K562 (cell line): ENCODE data around the gene C11orf86. TPM values are rescaled to one million over a fixed set of nuclear protein-coding genes. Genes with fewer than 3 reads are reported as not detected.

Source experiments
- ARID2 ChIP-seq: fragments of 450-650 bp; IDR thresholded peaks from 2 replicates; pipeline ENCODE4 v1.6.1; 2017; ENCODE audit warnings: antibody characterized with exemption, mild to moderate bottlenecking
- BHLHE40 ChIP-seq: IDR thresholded peaks from 2 replicates; pipeline ENCODE4 v1.6.1; 2011; ENCODE audit warnings: low read length, improper control_type of control experiment
- CREBBP ChIP-seq: IDR thresholded peaks from one replicate; pipeline ENCODE4 v1.6.1; 2012; ENCODE audit warnings: low read depth, mild to moderate bottlenecking, control low read depth, inconsistent platforms, low read length
- E2F3 ChIP-seq: fragments of 250-450 bp; sonication (Bioruptor Pico); IDR thresholded peaks from 2 replicates; pipeline ENCODE4 v1.4.0; 2020; ENCODE audit warnings: mild to moderate bottlenecking
- ELF2 ChIP-seq: fragments of 250-450 bp; sonication (Bioruptor Pico); IDR thresholded peaks from 2 replicates; pipeline ENCODE4 v1.5.0; 2021; ENCODE audit warnings: mild to moderate bottlenecking
- HNRNPUL1 ChIP-seq: fragments of 200-400 bp; formaldehyde crosslinking; IDR thresholded peaks from 2 replicates; pipeline ENCODE4 v1.6.1; 2017; ENCODE audit warnings: low read length
- KAT8 ChIP-seq: fragments of 450-650 bp; IDR thresholded peaks from 2 replicates; pipeline ENCODE4 v1.6.1; 2016; ENCODE audit warnings: low read depth, mild to moderate bottlenecking
- KLF1 ChIP-seq: fragments of 450-650 bp; IDR thresholded peaks from 2 replicates; pipeline ENCODE4 v1.6.1; 2016; ENCODE audit warnings: missing genetic modification characterization, missing compliant biosample characterization
- MBD2 ChIP-seq: sonication (generic); IDR thresholded peaks from 2 replicates; pipeline ENCODE4 v1.6.1; 2016; ENCODE audit warnings: low read depth, borderline replicate concordance
- MITF ChIP-seq: IDR thresholded peaks from 2 replicates; pipeline ENCODE4 v1.6.1; 2014; ENCODE audit warnings: antibody characterized with exemption
- SETDB1 ChIP-seq: IDR thresholded peaks from one replicate; pipeline ENCODE4 v1.6.1; 2012; ENCODE audit warnings: low read length, control low read depth, inconsistent platforms
- SRSF7 ChIP-seq: fragments of 200-400 bp; formaldehyde crosslinking; optimal IDR thresholded peaks from 2 replicates; pipeline ENCODE3; 2017; ENCODE audit warnings: mild to moderate bottlenecking, low read depth, low read length
- TCFL5 ChIP-seq: fragments of 250-450 bp; sonication (Bioruptor Pico); conservative IDR thresholded peaks from 2 replicates; pipeline ENCODE4 v1.6.1; 2021; ENCODE audit warnings: mild to moderate bottlenecking, moderate library complexity, matching md5 sums
- XRCC4 ChIP-seq: IDR thresholded peaks from one replicate; pipeline ENCODE4 v1.6.1; 2011; ENCODE audit not compliant: insufficient read depth, insufficient read length; ENCODE audit errors: extremely low read depth
- ZBTB17 ChIP-seq: fragments of 450-650 bp; formaldehyde crosslinking; IDR thresholded peaks from 2 replicates; pipeline ENCODE4 v1.4.0; 2020; ENCODE audit warnings: mild to moderate bottlenecking
- ZNF764 ChIP-seq: fragments of 250-450 bp; sonication (Bioruptor Pico); IDR thresholded peaks from 2 replicates; pipeline ENCODE4 v1.4.0; 2020; ENCODE audit warnings: low read depth, mild to moderate bottlenecking, moderate library complexity
- polyA plus RNA-seq, 8 experiments: library from polyadenylated mRNA; depleted of rRNA in 4 of 8; stranded (reverse) in 5 of 8; unstranded in 3 of 8; fragments of >200 nt; fragmentation: Nextera tagmentation in 2 of 8; fragmentation: Illumina TruSeq in 1 of 8; extraction: Ambion mirVana in 2 of 8; extraction: Trizol in 1 of 8; gene quantifications; 2 replicates each; pipeline versions ENCODE4 v1.2.1 to v1.2.3, GENCODE V29; 2011 to 2014; ENCODE audit warnings: inconsistent platforms in 1 of 8, missing spikeins in 1 of 8
- total RNA-seq, 7 experiments: library from RNA; depleted of rRNA in 6 of 7; stranded (reverse); fragments of >200 nt in 6 of 7; fragmentation: Illumina TruSeq in 2 of 7; extraction: Trizol in 2 of 7; gene quantifications; 2 replicates each; pipeline versions ENCODE4 v1.2.1 to v1.2.3, GENCODE V29; 2011 to 2021; ENCODE audit warnings: low replicate concordance in 1 of 7
- TF ChIP-seq, protein P1 (sequence below): fragments of 450-650 bp; IDR thresholded peaks from 2 replicates; pipeline ENCODE4 v1.6.1; 2018; ENCODE audit warnings: mild to moderate bottlenecking, low read depth; ENCODE audit not compliant: partially characterized antibody
- TF ChIP-seq, protein P2 (sequence below): fragments of 250-450 bp; sonication (Bioruptor Pico); IDR thresholded peaks from 2 replicates; pipeline ENCODE4 v1.8.0; 2022; ENCODE audit warnings: inconsistent platforms, mild to moderate bottlenecking, moderate library complexity, borderline replicate concordance
- TF ChIP-seq, protein P3 (sequence below): fragments of 250-450 bp; sonication (Bioruptor Pico); IDR thresholded peaks from 2 replicates; pipeline ENCODE4 v1.5.0; 2021; ENCODE audit warnings: mild to moderate bottlenecking, moderate library complexity
- TF ChIP-seq, protein P4 (sequence below): fragments of 250-450 bp; sonication (Bioruptor Pico); IDR thresholded peaks from 2 replicates; pipeline ENCODE4 v1.5.0; 2020; ENCODE audit warnings: mild to moderate bottlenecking, borderline replicate concordance

The C11orf86 gene
- total and polyA plus RNA-seq, 9 of the 15 experiments (the other 6 are each of a cell fraction or from before 2014, with no cell fraction given) = not detected

GRCh38 chr11:66981976-66982578 lies 7.0 kb downstream of the C11orf86 start (continued):
- no peak for TF ChIP-seq ZBTB17 (CRISPR knock-in tag)
- TF ChIP-seq KLF1 (tag) = peak; percentile 75; the same call in 1 of the 2 replicates
- no peak for TF ChIP-seq TCFL5 (CRISPR knock-in tag)
- no peak for TF ChIP-seq ZNF764
- TF ChIP-seq MITF = no peak
- TF ChIP-seq HNRNPUL1 = no peak
- TF ChIP-seq, protein P1, sequence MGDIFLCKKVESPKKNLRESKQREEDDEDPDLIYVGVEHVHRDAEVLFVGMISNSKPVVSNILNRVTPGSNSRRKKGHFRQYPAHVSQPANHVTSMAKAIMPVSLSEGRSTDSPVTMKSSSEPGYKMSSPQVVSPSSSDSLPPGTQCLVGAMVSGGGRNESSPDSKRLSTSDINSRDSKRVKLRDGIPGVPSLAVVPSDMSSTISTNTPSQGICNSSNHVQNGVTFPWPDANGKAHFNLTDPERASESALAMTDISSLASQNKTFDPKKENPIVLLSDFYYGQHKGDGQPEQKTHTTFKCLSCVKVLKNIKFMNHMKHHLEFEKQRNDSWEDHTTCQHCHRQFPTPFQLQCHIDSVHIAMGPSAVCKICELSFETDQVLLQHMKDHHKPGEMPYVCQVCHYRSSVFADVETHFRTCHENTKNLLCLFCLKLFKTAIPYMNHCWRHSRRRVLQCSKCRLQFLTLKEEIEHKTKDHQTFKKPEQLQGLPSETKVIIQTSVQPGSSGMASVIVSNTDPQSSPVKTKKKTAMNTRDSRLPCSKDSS = no peak
- TF ChIP-seq, protein P2, sequence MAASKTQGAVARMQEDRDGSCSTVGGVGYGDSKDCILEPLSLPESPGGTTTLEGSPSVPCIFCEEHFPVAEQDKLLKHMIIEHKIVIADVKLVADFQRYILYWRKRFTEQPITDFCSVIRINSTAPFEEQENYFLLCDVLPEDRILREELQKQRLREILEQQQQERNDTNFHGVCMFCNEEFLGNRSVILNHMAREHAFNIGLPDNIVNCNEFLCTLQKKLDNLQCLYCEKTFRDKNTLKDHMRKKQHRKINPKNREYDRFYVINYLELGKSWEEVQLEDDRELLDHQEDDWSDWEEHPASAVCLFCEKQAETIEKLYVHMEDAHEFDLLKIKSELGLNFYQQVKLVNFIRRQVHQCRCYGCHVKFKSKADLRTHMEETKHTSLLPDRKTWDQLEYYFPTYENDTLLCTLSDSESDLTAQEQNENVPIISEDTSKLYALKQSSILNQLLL (CRISPR knock-in tag) = no peak
- peak; percentile 27; the same call in 1 of the 2 replicates for TF ChIP-seq BHLHE40
- TF ChIP-seq, protein P3, sequence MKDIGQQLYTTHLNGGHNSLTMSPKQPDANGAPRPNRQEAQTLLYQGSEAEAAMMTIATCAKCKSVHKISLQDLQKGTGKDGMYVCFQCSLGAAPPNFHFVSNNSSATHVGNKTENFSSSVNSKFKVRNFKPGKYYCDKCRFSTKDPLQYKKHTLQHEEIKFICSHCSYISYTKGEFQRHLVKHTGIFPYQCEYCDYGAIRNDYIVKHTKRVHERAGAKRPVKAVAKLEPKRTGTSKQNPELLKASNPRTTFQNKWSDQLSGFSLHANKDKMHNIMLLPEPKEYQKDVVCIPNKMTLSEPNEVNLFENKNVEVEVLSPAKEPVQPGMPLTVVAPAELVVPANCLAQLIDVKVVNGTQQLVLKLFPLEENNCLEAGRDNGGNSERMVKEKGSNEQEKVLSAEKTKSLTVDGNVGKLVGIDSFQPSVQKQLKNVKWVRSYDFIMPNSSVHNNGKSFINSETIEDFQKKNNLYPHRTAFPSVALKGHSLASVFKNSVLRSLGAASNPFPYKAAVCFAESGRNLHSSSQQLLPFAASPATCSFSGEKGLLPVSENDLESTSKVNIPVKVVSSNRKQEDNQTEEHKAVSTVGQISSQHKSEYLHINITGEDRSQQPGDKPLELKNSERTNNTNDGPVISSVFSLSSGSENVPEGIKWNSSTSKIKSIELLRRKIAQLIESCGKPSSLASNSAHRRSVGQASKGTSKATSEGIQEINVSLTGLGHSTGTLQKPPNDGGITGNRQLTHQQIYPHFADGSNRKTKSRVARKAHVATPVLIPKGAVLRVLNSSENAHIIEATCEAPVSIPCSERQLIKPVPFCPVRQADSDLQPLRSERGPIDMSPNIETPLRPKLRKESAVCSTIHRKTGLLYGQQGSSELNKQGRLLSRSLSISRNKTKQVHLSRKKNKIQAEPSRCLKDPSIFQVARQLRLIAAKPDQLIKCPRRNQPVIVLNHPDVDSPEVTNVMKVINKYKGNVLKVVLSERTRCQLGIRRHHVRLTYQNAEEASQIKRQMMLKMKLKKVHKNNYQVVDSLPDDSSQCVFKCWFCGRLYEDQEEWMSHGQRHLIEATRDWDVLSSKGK (CRISPR knock-in tag) = no peak
- no peak for TF ChIP-seq ELF2 (CRISPR knock-in tag)
- no peak for TF ChIP-seq ARID2
- no peak for TF ChIP-seq CREBBP
- no peak for TF ChIP-seq E2F3 (CRISPR knock-in tag)
- no peak for TF ChIP-seq SRSF7
- TF ChIP-seq SETDB1 = no peak
- TF ChIP-seq, protein P4, sequence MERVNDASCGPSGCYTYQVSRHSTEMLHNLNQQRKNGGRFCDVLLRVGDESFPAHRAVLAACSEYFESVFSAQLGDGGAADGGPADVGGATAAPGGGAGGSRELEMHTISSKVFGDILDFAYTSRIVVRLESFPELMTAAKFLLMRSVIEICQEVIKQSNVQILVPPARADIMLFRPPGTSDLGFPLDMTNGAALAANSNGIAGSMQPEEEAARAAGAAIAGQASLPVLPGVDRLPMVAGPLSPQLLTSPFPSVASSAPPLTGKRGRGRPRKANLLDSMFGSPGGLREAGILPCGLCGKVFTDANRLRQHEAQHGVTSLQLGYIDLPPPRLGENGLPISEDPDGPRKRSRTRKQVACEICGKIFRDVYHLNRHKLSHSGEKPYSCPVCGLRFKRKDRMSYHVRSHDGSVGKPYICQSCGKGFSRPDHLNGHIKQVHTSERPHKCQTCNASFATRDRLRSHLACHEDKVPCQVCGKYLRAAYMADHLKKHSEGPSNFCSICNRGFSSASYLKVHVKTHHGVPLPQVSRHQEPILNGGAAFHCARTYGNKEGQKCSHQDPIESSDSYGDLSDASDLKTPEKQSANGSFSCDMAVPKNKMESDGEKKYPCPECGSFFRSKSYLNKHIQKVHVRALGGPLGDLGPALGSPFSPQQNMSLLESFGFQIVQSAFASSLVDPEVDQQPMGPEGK = no peak
- TF ChIP-seq KAT8 = no peak
- TF ChIP-seq MBD2 = no peak
- no peak for TF ChIP-seq XRCC4
